NCI-H1417 (cell line): ENCODE measurements around the gene GOLGA8M.
"Not testable (repeated sequence)": the region's sequence is repeated elsewhere in the genome, so short reads cannot be mapped to it uniquely, and the experiment has no call there.

Experiments used
- DNase-seq, 3 experiments: peaks; one replicate each; lab custom pipeline; 2025; lab: John Stamatoyannopoulos, UW

Gene GOLGA8M

DNA sequence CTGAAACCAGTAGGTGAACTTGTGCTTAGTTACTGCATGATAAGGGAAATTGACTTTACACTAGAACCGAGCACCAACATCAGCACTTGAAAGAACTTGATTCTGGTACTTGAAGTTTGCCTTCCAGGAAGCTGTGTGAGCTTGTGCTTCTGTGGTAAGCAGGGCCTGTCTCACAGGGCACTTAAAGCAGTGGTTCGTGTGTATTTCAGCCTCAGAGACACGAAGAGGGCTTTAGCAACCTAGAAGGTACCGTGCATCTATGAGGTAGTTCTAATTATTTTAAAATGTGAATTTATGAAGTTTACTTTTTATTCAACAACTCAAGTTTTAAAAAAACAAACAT, 56.2 kb downstream of the GOLGA8M start:
- DNase-seq, result not testable (repeated sequence)

DNA sequence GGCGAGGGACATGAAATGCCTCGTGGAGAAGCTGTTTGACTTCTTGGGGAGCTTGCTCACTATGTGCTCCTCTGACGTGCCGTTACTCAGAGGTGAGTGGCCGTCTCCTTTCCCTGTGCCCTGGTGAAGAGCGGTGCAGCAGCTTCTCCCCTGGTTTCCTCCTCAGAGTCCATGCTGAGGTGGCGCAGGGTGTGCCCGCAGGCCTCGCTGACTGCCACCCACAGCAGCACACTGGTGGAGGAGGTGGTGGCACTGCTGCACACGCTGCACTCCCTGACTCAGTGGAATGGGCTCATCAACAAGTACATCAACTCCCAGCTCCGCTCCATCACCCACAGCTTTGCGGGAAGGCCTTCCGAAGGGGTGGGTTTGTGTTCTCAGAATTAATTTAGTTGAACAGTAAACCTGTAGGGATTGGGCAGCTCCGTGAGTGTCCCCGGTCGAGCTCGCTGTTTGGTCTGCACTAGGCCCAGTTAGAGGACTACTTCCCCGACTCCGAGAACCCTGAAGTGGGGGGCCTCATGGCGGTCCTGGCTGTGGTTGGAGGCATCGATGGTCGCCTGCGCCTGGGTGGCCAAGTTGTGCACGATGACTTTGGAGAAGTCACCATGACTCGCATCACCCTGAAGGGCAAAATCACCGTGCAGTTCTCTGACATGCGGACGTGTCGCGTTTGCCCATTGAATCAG, 56.7 kb downstream of the GOLGA8M start:
- not testable (repeated sequence) for DNase-seq

DNA sequence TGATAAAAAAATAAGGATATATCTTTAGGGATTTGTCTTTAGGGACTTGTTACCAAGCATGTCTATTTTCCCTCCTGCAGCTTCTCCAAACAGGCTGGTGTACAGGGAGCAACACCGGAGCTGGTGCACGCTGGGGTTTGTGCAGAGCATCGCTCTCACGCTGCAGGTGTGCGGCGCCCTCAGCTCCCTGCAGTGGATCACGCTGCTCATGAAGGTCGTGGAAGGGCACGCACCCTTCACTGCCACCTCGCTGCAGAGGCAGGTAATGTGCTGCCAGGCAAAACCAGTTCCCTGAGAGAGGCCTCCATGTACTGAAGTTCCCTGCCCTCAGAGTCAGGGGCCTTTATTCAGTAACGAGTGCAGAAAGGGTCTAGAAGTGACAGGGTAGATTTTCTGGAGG, 58.0 kb downstream of the GOLGA8M start:
- DNase-seq, result not testable (repeated sequence)

DNA sequence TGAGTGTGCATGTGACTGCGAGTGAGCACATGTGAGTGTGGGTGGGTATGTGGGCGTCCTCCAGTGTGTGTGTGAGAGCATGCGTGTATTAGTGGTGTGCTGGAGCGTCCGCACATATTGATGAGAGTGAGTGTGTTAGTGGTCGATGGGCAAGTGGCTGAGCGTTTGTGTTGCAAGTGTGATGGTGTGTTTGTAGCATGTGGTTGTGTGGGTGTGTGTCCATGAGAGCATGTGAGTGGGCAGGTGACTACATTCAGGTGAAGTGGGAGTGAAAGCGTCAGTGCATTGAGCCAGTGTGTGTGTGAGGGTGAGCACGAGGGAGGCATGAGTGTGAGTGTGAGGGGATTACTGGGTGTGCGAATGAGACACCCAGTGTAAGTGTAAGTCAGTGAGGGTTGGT, 59.7 kb downstream of the GOLGA8M start:
- DNase-seq, result not testable (repeated sequence)
